Activated CD4-positive, alpha-beta memory T cell treated with anti-CD3 and anti-CD28 coated beads for 36 hours (primary cell): ENCODE measurements around the gene GCNT4. TPM values are rescaled to one million over a fixed set of nuclear protein-coding genes. Genes with fewer than 3 reads are reported as not detected.
A peak's percentile ranks its signal among the peaks of the same experiment; 100 is the strongest.

Experiments used
- CTCF ChIA-PET: fragments of 350-600 bp; sonication (Branson Sonifier 250); formaldehyde crosslinking; loops from one replicate; lab custom pipeline; 2021; ENCODE audit warnings: antibody characterized with exemption, inconsistent platforms; lab: Charles Lee
- POLR2A ChIA-PET: fragments of 350-600 bp; sonication (Branson Sonifier 250); formaldehyde crosslinking; loops from one replicate; lab custom pipeline; 2021; ENCODE audit warnings: antibody characterized with exemption; lab: Charles Lee
- DNase-seq: peaks from one replicate; pipeline ENCODE4 v3.0.0-alpha.2; 2020
- H3K27ac Mint-ChIP-seq: one replicate; pipeline ENCODE4 v1.8.0; 2021; ENCODE audit warnings: mixed read lengths
- H3K27me3 Mint-ChIP-seq: one replicate; pipeline ENCODE4 v1.8.0; 2021; ENCODE audit warnings: mixed read lengths
- H3K36me3 Mint-ChIP-seq: one replicate; pipeline ENCODE4 v1.8.0; 2021; ENCODE audit warnings: mixed read lengths
- H3K4me1 Mint-ChIP-seq: one replicate; pipeline ENCODE4 v1.8.0; 2021; ENCODE audit warnings: low read depth, mixed read lengths
- H3K4me3 Mint-ChIP-seq: one replicate; pipeline ENCODE4 v1.8.0; 2021; ENCODE audit warnings: mild to moderate bottlenecking, mixed read lengths
- H3K9me3 Mint-ChIP-seq: one replicate; pipeline ENCODE4 v1.8.0; 2021; ENCODE audit warnings: mixed read lengths
- intact Hi-C: fragments of 100-400 bp; cut with micrococcal nuclease; formaldehyde crosslinking; loops from one replicate; pipeline ENCODE4 v1.15.1; 2023
- total RNA-seq, 2 experiments: library from RNA; stranded (reverse); gene quantifications; one replicate each; pipeline ENCODE4 v1.2.3, GENCODE V29; 2021

Gene GCNT4
- total RNA-seq, 2 experiments from 2014 or later: 2.4 TPM

DNA sequence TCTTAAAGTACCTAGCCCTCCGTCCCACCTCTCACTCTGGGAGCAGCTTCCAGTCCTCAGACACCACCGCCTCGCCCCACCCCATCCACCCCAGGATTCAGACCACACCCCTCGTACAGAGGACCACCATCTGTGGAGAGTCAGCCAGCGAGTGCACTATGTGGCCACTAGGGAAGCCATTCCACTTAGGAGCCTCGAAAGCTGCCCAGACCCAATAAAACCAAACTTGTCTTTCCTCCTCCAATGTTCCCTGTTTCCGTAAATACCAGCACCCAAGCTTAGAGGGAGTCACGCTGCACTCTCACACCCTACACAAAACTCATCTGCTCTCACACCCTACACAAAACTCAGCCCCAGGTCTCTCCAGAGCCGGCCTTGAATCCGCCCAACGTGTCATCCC, 1.9 kb downstream of the GCNT4 start:
- CTCF ChIA-PET: interaction anchor here (0.7 to 3.8 kb wide), 33 partner anchors 8 to 1159 kb away, joined by 3 to 40 read pairs (median 4); partner anchors contain the start of genes ANKRD31, CERT1, HMGCR and POLK
- Mint-ChIP-seq H3K4me3 (peak overlapping the region; percentile 90), H3K4me1 (peaks cover 66% of the 10 kb centered on the region), H3K27me3 (peaks cover 4% of the 10 kb centered on the region), H3K9me3 (no peaks in the 10 kb centered on the region), H3K27ac (peak overlapping the region; percentile 95), H3K36me3 (peaks cover 9% of the 10 kb centered on the region)
- DNase-seq: peak; percentile 27
- intact Hi-C loops: loop anchor here (1.0 to 10.0 kb wide), 13 partner anchors 16 to 1494 kb away; partner anchors contain the start of genes ANKRD31, CERT1, FAM169A and IQGAP2
- POLR2A ChIA-PET: interaction anchor here (1.4 to 1.9 kb wide), 2 partner anchors 10 to 186 kb away, joined by 5 to 6 read pairs; partner anchors contain the start of gene ANKRD31

DNA sequence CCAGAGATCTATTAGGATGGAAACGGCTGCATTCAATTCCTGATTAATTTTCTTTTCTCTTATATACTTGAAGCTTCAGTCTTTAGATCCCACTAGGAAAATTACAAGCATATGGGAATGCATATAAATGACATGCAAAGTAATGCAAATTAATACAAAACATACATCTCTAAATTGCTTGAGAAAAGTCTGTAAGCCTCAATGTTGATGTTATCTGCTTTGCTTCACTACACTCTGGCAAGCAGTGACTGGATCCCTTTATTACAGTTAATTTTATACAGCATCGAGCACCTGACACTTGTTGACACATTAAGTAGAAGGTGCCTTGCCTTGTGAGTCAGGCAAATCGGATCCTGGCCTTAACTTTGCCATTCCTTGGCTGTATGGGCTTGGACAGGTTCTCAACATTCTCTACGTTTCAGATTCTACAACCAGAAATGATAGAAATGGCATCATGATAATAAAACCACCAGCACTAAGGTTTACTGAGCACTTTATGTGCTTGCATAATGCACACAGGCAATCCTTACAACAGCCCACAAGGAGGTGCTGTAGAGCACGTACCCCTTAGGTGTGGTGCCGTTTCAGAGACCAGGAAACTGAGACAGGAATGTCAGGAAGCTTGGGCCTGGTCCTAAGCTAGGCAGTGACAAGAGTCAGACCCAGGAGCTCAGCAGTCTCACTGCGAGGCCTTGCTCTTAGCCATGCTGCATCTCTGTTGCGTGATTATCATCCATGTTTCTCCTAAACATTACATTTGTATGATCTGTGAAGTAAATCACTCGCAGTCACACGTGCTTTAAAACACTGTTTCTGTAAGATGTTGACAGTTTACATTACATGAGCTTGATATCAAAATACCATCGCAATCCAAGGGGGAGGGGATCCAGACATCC, 2.7 kb downstream of the GCNT4 start:
- CTCF ChIA-PET: interaction anchor here (0.6 to 3.8 kb wide), 37 partner anchors 8 to 1160 kb away, joined by 3 to 40 read pairs (median 3); partner anchors contain the start of genes ANKRD31, CERT1, HMGCR and POLK
- peak overlapping the region; percentile 95 for H3K27ac Mint-ChIP-seq
- peaks cover 4% of the 10 kb centered on the region for H3K27me3 Mint-ChIP-seq
- intact Hi-C loops: loop anchor here (1.0 to 10.0 kb wide), 13 partner anchors 15 to 1495 kb away; partner anchors contain the start of genes ANKRD31, CERT1, FAM169A and IQGAP2
- H3K4me1 Mint-ChIP-seq: peaks cover 66% of the 10 kb centered on the region
- peak; percentile 71 for DNase-seq
- peaks cover 13% of the 10 kb centered on the region for H3K36me3 Mint-ChIP-seq
- peak overlapping the region; percentile 90 for H3K4me3 Mint-ChIP-seq
- POLR2A ChIA-PET: interaction anchor here (1.4 to 1.9 kb wide), 2 partner anchors 10 to 187 kb away, joined by 5 to 6 read pairs; partner anchors contain the start of gene ANKRD31
- no peaks in the 10 kb centered on the region for H3K9me3 Mint-ChIP-seq

DNA sequence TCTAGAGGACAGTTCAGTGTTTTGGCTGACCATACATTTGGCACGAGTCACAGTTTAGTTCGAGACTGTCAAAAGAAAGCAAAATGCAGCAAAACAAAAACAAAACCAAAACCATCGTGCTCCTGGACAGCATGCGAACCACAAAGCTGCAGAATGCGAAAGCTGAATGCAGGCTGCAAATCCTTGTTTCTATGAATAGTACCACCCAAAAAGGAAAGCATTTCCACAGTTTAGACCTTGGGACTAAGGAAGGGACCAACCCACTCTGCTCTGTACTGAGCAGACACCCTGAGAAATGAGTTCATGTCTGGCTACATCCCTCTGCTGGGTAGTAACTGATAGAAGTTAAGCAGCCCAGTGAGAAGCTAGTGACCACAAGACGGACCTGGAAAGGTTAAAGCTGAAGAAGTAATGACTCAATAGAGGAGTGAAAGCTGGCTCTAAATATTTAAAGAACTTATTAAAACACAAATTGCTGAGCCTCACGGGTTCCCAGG, 3.9 kb downstream of the GCNT4 start:
- peak overlapping the region; percentile 30 for H3K4me3 Mint-ChIP-seq

DNA sequence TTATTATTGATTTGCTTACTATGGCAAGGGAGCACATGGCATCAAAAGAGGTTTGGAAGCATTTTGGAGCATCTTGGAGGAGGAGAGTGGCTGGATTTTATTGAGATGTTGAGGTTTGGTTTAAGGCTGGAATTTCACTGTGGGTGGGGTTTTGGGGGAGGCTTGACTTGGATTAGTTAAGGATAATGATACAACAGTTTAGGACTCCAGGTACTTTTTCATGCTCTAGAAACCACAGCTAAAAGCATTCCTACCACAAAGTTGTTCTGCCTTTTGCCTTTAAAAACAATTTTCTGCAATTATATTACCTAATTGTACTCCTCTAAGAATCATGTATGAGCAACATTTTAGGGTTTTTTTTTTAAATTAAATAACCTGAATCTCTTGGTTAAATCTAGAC, 5.0 kb downstream of the GCNT4 start:
- no peak overlapping the region for H3K27ac Mint-ChIP-seq
- H3K36me3 Mint-ChIP-seq: peaks cover 19% of the 10 kb centered on the region
- no peaks in the 10 kb centered on the region for H3K9me3 Mint-ChIP-seq
- H3K4me3 Mint-ChIP-seq: no peak overlapping the region
- DNase-seq: no peak
- intact Hi-C loops: no loop called here
- no peaks in the 10 kb centered on the region for H3K27me3 Mint-ChIP-seq
- POLR2A ChIA-PET: no interaction called here
- peaks cover 64% of the 10 kb centered on the region for H3K4me1 Mint-ChIP-seq
- CTCF ChIA-PET: interaction anchor here (1.5 to 3.7 kb wide), 3 partner anchors 12 to 190 kb away, joined by 6 to 40 read pairs (median 28); partner anchors contain the start of gene ANKRD31

More for the DNA sequence above, 3.9 kb downstream of the GCNT4 start:
- intact Hi-C loops: no loop called here
- Mint-ChIP-seq H3K9me3 (no peaks in the 10 kb centered on the region), H3K4me1 (peaks cover 62% of the 10 kb centered on the region), H3K36me3 (peaks cover 14% of the 10 kb centered on the region), H3K27me3 (no peaks in the 10 kb centered on the region), H3K27ac (no peak overlapping the region)
- POLR2A ChIA-PET: interaction anchor here (0.6 kb wide), 1 partner anchor 188 kb away, joined by 5 read pairs; the partner anchor contains the start of gene ANKRD31
- no peak for DNase-seq
- CTCF ChIA-PET: interaction anchor here (1.0 to 3.8 kb wide), 10 partner anchors 9 to 188 kb away, joined by 3 to 40 read pairs (median 4); partner anchors contain the start of gene ANKRD31

DNA sequence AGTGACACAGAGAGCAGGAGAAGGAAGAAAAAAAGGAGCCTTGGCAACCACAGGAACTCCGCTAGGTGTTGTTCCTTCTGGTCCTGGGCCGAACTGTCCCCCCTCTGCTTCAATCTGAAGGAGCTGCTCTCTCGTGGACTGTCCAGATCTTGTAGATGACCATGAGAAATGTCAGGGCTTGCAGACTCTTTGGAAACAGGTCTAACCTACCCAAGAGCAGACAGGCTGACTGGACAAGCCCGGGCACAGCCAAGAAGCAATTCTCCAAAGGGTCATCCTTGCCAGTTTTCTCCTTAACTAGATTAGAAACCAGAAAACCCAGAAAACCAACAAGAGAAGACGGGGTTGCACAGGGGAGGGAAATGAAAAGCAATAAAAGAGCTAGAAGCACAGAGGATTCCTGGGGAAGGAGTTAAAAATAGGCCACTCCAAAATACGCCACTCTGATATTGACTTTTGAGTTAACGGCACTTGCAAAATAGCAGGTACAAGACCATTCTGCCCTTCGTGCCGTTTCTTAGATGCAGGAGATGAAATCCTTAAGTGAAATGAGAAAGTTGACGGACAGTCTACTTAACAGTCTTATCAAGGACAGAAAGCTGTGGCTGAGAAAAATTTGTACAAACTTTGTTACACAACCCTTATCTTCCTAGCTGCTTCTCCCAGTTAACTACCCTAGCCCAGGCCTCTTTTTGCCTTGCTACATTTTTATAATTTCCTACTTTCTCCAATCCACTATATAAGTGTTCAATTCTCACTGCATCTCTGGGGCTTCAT, 5.8 kb downstream of the GCNT4 start:
- Mint-ChIP-seq H3K27me3 (no peaks in the 10 kb centered on the region), H3K9me3 (no peaks in the 10 kb centered on the region), H3K27ac (no peak overlapping the region), H3K36me3 (peaks cover 19% of the 10 kb centered on the region), H3K4me1 (peaks cover 57% of the 10 kb centered on the region), H3K4me3 (no peak overlapping the region)
- POLR2A ChIA-PET: interaction anchor here (0.5 kb wide), 1 partner anchor 274 kb away, joined by 3 read pairs; no protein-coding TSS in a partner anchor
- DNase-seq: no peak
- CTCF ChIA-PET: interaction anchor here (0.9 kb wide), 1 partner anchor 305 kb away, joined by 3 read pairs; no protein-coding TSS in a partner anchor
- intact Hi-C loops: no loop called here

DNA sequence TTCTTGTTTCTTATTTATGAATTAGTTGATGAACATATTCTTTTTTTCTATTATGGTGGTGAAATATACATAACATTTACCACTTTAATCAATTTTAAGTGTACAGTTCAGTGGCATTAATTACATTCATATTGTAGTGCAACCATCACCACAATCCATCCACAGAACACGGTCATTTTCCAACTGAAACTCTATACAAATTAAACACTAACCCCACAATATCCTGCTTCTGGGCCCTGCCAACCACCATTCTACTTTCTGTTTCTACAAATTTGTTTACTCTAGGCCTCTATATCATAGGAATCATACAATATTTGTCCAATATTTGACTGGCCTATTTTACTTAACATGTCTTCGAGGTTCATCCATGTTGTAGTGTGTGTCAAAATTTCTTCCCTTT, 7.3 kb downstream of the GCNT4 start:
- intact Hi-C loops: no loop called here
- H3K4me3 Mint-ChIP-seq: no peak overlapping the region
- CTCF ChIA-PET: interaction anchor here (0.7 kb wide), 1 partner anchor 8 kb away, joined by 3 read pairs; no protein-coding TSS in a partner anchor
- no peaks in the 10 kb centered on the region for H3K9me3 Mint-ChIP-seq
- no peak for DNase-seq
- H3K27me3 Mint-ChIP-seq: no peaks in the 10 kb centered on the region
- peaks cover 19% of the 10 kb centered on the region for H3K36me3 Mint-ChIP-seq
- H3K27ac Mint-ChIP-seq: no peak overlapping the region
- peaks cover 42% of the 10 kb centered on the region for H3K4me1 Mint-ChIP-seq
- POLR2A ChIA-PET: no interaction called here

DNA sequence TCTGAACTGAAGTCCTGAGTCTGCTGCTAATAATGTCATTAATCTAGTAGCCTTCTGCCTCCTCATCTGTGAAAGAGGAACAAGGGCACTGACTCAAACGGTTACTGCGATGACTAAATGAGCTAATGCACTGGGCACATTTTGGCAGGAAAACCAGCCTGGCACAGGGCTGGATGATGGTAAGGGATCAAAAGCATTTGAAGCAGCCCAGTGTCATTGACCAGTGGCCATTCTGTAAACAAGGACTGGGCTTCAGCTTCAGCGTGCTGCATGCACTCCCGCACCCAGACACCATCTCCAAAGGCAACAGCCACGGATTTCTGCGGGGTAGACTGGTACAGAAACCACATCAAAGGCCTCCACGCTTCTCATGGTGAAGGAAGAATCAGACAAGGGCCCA, 8.0 kb downstream of the GCNT4 start:
- H3K36me3 Mint-ChIP-seq: peaks cover 19% of the 10 kb centered on the region
- H3K4me1 Mint-ChIP-seq: peaks cover 35% of the 10 kb centered on the region
- no peak for DNase-seq
- H3K4me3 Mint-ChIP-seq: no peak overlapping the region
- H3K27me3 Mint-ChIP-seq: no peaks in the 10 kb centered on the region
- CTCF ChIA-PET: no interaction called here
- no peak overlapping the region for H3K27ac Mint-ChIP-seq
- intact Hi-C loops: no loop called here
- POLR2A ChIA-PET: no interaction called here
- no peaks in the 10 kb centered on the region for H3K9me3 Mint-ChIP-seq

DNA sequence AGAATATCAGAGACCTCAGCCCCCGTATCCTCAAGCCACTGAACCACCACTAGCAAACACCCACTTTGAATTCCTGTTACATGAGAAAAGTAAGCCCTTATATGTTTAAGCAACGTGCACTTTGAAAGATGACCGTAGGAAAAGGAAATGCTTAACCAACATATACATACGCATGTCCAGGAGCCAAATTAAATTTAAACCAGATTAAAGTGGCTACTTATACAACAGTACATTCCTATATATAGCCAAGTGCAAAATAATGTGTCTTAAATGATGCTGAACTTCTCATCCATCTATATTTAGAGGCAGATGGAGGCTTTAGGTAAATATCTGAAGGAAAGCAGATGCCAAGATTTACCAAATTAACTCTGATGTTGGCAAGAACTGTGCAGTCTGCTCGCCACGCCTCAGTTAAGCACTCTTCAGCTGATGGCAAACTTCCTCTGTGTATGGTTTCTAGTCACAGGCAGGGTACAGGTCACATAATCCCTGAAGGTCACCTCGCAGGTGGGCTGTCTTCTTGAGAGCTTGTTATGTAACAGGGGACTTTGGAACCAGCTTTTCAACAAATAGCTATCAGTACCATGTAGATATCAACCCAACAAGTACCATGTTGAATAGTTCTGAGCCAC, 8.6 kb downstream of the GCNT4 start:
- Mint-ChIP-seq H3K27ac (no peak overlapping the region), H3K4me1 (peaks cover 30% of the 10 kb centered on the region), H3K36me3 (peaks cover 19% of the 10 kb centered on the region), H3K9me3 (no peaks in the 10 kb centered on the region), H3K4me3 (no peak overlapping the region), H3K27me3 (no peaks in the 10 kb centered on the region)
- ChIA-PET POLR2A (no interaction called here), CTCF (no interaction called here)
- no peak for DNase-seq
- intact Hi-C loops: no loop called here

DNA sequence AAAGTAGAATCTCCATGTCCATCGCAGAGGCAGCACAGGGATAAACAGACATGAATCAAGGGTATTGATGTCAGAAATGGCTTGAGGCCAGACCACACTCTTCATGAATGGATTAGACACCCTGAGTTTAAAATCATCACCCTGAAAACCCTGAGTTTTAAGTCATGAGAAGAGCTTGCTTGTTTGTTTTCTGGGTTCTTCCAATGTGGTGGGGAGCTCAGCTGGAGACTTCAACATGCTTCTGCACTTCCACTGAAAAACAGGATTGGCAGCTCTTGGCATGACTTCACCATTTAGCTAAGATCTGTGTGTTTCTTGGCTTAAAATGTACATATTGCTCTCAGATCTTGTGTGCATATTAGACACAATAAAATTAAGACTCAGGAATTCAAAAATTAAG, 9.8 kb downstream of the GCNT4 start:
- Mint-ChIP-seq H3K9me3 (no peaks in the 10 kb centered on the region), H3K36me3 (peaks cover 18% of the 10 kb centered on the region), H3K4me3 (no peak overlapping the region), H3K4me1 (peaks cover 18% of the 10 kb centered on the region), H3K27me3 (no peaks in the 10 kb centered on the region), H3K27ac (no peak overlapping the region)
- ChIA-PET POLR2A (no interaction called here), CTCF (interaction anchor here (0.9 kb wide), 1 partner anchor 15 kb away, joined by 3 read pairs; no protein-coding TSS in a partner anchor)
- DNase-seq: no peak
- intact Hi-C loops: no loop called here

DNA sequence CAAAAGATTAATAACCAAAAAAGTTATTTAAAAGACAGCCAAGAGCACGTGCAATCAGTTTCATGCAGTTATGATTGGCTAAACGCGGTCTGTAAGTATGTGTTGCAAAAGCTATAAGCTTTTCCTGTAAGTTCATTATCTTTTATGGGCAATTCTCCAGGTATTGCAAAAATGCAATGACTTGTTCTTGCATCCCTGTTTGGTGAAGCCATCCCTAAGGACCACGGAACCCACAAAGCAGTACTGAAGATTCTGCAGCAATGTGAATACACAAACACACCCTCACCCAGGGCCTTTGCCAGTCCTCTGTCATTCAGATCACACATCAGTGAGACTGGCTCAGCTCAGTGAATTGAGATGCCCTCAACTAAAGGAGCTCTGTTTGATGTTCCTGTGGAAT, 11.4 kb downstream of the GCNT4 start:
- DNase-seq: no peak
- H3K27ac Mint-ChIP-seq: no peak overlapping the region
- H3K27me3 Mint-ChIP-seq: no peaks in the 10 kb centered on the region
- POLR2A ChIA-PET: no interaction called here
- no peaks in the 10 kb centered on the region for H3K9me3 Mint-ChIP-seq
- CTCF ChIA-PET: interaction anchor here (2.0 kb wide), 1 partner anchor 10 kb away, joined by 8 read pairs; no protein-coding TSS in a partner anchor
- H3K4me1 Mint-ChIP-seq: peaks cover 29% of the 10 kb centered on the region
- intact Hi-C loops: no loop called here
- peaks cover 16% of the 10 kb centered on the region for H3K36me3 Mint-ChIP-seq
- no peak overlapping the region for H3K4me3 Mint-ChIP-seq

DNA sequence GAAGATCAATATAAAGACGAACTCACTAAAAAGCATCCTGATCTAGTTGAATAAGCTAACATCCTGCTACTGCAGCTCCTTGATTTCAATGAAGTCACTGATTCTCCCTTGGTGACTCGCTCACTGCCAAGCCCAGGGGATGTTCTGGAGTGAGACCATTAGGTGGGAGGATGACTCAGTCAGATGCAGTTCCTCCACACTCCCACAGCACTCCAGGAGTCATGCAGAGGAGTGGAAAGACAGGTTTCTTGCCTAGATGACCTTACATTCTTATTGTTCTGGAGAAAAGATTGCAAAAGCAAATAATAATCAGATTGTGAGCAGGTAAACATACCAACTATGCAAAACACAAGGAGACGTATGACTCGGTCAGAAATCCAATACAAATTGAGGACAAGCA, 15.3 kb downstream of the GCNT4 start:
- CTCF ChIA-PET: interaction anchor here (0.7 to 1.0 kb wide), 3 partner anchors 8 to 17 kb away, joined by 3 read pairs; no protein-coding TSS in a partner anchor
- H3K4me3 Mint-ChIP-seq: no peak overlapping the region
- H3K36me3 Mint-ChIP-seq: no peaks in the 10 kb centered on the region
- intact Hi-C loops: no loop called here
- H3K4me1 Mint-ChIP-seq: peaks cover 39% of the 10 kb centered on the region
- H3K27ac Mint-ChIP-seq: no peak overlapping the region
- POLR2A ChIA-PET: no interaction called here
- H3K27me3 Mint-ChIP-seq: no peaks in the 10 kb centered on the region
- H3K9me3 Mint-ChIP-seq: no peaks in the 10 kb centered on the region
- peak; percentile 55 for DNase-seq
